ENCODE measurements around the gene AGMO.

Gene AGMO

GRCh38 chr7:15430191-15430590 is 131.6 kb downstream of the AGMO start:
- Mint-ChIP-seq H3K36me3 (no peaks in the 10 kb centered on the region), H3K4me3 (no peak overlapping the region), H3K4me1 (ENCODE audit: low read depth) (no peaks in the 10 kb centered on the region), H3K27me3 (no peaks in the 10 kb centered on the region), H3K27ac (no peak overlapping the region), H3K9me3 (ENCODE audit: low read depth) (peaks cover 3% of the 10 kb centered on the region)

- Mint-ChIP-seq H3K4me3 (no peak overlapping the region), H3K9me3 (ENCODE audit: low read depth) (peaks cover 14% of the 10 kb centered on the region), H3K27me3 (no peaks in the 10 kb centered on the region), H3K27ac (no peak overlapping the region), H3K36me3 (no peaks in the 10 kb centered on the region), H3K4me1 (ENCODE audit: low read depth) (no peaks in the 10 kb centered on the region)
Observed at GRCh38 chr7:15424468-15424867, 137.3 kb downstream of the AGMO start.

- Mint-ChIP-seq H3K4me3 (no peak overlapping the region), H3K27me3 (no peaks in the 10 kb centered on the region), H3K9me3 (ENCODE audit: low read depth) (peaks cover 14% of the 10 kb centered on the region), H3K27ac (no peak overlapping the region), H3K36me3 (no peaks in the 10 kb centered on the region), H3K4me1 (ENCODE audit: low read depth) (no peaks in the 10 kb centered on the region)
Observed at GRCh38 chr7:15419596-15419995, 142.2 kb downstream of the AGMO start.

GRCh38 chr7:15418264-15418663 is 143.6 kb downstream of the AGMO start:
- no peak overlapping the region for H3K4me3 Mint-ChIP-seq
- H3K4me1 Mint-ChIP-seq (ENCODE audit: low read depth): no peaks in the 10 kb centered on the region
- H3K36me3 Mint-ChIP-seq: no peaks in the 10 kb centered on the region
- no peak overlapping the region for H3K27ac Mint-ChIP-seq
- H3K27me3 Mint-ChIP-seq: no peaks in the 10 kb centered on the region
- peaks cover 10% of the 10 kb centered on the region for H3K9me3 Mint-ChIP-seq (ENCODE audit: low read depth)

- Mint-ChIP-seq H3K4me3 (no peak overlapping the region), H3K9me3 (ENCODE audit: low read depth) (peaks cover 8% of the 10 kb centered on the region)
Observed at GRCh38 chr7:15417341-15417988, 144.3 kb downstream of the AGMO start.

GRCh38 chr7:15411019-15411418 is 150.8 kb downstream of the AGMO start:
- H3K4me3 Mint-ChIP-seq: no peak overlapping the region
- peaks cover 7% of the 10 kb centered on the region for H3K9me3 Mint-ChIP-seq (ENCODE audit: low read depth)
- H3K4me1 Mint-ChIP-seq (ENCODE audit: low read depth): no peaks in the 10 kb centered on the region
- no peak overlapping the region for H3K27ac Mint-ChIP-seq
- no peaks in the 10 kb centered on the region for H3K36me3 Mint-ChIP-seq
- no peaks in the 10 kb centered on the region for H3K27me3 Mint-ChIP-seq

More at GRCh38 chr7:15417341-15417988, 144.3 kb downstream of the AGMO start:
- no peaks in the 10 kb centered on the region for H3K4me1 Mint-ChIP-seq (ENCODE audit: low read depth)
- H3K36me3 Mint-ChIP-seq: no peaks in the 10 kb centered on the region
- no peaks in the 10 kb centered on the region for H3K27me3 Mint-ChIP-seq
- no peak overlapping the region for H3K27ac Mint-ChIP-seq

- Mint-ChIP-seq H3K36me3 (no peaks in the 10 kb centered on the region), H3K4me1 (ENCODE audit: low read depth) (no peaks in the 10 kb centered on the region), H3K27me3 (no peaks in the 10 kb centered on the region), H3K9me3 (ENCODE audit: low read depth) (peaks cover 12% of the 10 kb centered on the region), H3K27ac (no peak overlapping the region), H3K4me3 (no peak overlapping the region)
Observed at GRCh38 chr7:15407910-15408309, 153.9 kb downstream of the AGMO start.

- no peak overlapping the region for H3K27ac Mint-ChIP-seq
- H3K36me3 Mint-ChIP-seq: no peaks in the 10 kb centered on the region
- no peak overlapping the region for H3K4me3 Mint-ChIP-seq
- H3K9me3 Mint-ChIP-seq (ENCODE audit: low read depth): peaks cover 15% of the 10 kb centered on the region
- H3K4me1 Mint-ChIP-seq (ENCODE audit: low read depth): no peaks in the 10 kb centered on the region
- no peaks in the 10 kb centered on the region for H3K27me3 Mint-ChIP-seq
Observed at GRCh38 chr7:15403751-15404150, 158.1 kb downstream of the AGMO start.

- Mint-ChIP-seq H3K27ac (no peak overlapping the region), H3K4me3 (no peak overlapping the region), H3K27me3 (no peaks in the 10 kb centered on the region), H3K36me3 (no peaks in the 10 kb centered on the region), H3K9me3 (ENCODE audit: low read depth) (peaks cover 13% of the 10 kb centered on the region), H3K4me1 (ENCODE audit: low read depth) (no peaks in the 10 kb centered on the region)
Observed at GRCh38 chr7:15403315-15403714, 158.5 kb downstream of the AGMO start.

- no peak overlapping the region for H3K4me3 Mint-ChIP-seq
- no peaks in the 10 kb centered on the region for H3K4me1 Mint-ChIP-seq (ENCODE audit: low read depth)
- no peaks in the 10 kb centered on the region for H3K27me3 Mint-ChIP-seq
- peaks cover 15% of the 10 kb centered on the region for H3K9me3 Mint-ChIP-seq (ENCODE audit: low read depth)
- H3K36me3 Mint-ChIP-seq: no peaks in the 10 kb centered on the region
- H3K27ac Mint-ChIP-seq: no peak overlapping the region
Observed at GRCh38 chr7:15402436-15403136, 159.2 kb downstream of the AGMO start.

- peaks cover 12% of the 10 kb centered on the region for H3K9me3 Mint-ChIP-seq (ENCODE audit: low read depth)
- H3K4me3 Mint-ChIP-seq: no peak overlapping the region
- H3K27ac Mint-ChIP-seq: no peak overlapping the region
- no peaks in the 10 kb centered on the region for H3K4me1 Mint-ChIP-seq (ENCODE audit: low read depth)
- no peaks in the 10 kb centered on the region for H3K27me3 Mint-ChIP-seq
- no peaks in the 10 kb centered on the region for H3K36me3 Mint-ChIP-seq
Observed at GRCh38 chr7:15400440-15400839, 161.4 kb downstream of the AGMO start.

GRCh38 chr7:15399441-15399840 is 162.4 kb downstream of the AGMO start:
- no peak overlapping the region for H3K4me3 Mint-ChIP-seq
- H3K27me3 Mint-ChIP-seq: no peaks in the 10 kb centered on the region
- no peaks in the 10 kb centered on the region for H3K4me1 Mint-ChIP-seq (ENCODE audit: low read depth)
- peaks cover 16% of the 10 kb centered on the region for H3K9me3 Mint-ChIP-seq (ENCODE audit: low read depth)
- no peak overlapping the region for H3K27ac Mint-ChIP-seq
- H3K36me3 Mint-ChIP-seq: no peaks in the 10 kb centered on the region

- Mint-ChIP-seq H3K4me1 (ENCODE audit: low read depth) (no peaks in the 10 kb centered on the region), H3K4me3 (no peak overlapping the region), H3K36me3 (no peaks in the 10 kb centered on the region), H3K27me3 (no peaks in the 10 kb centered on the region), H3K9me3 (ENCODE audit: low read depth) (peaks cover 16% of the 10 kb centered on the region), H3K27ac (no peak overlapping the region)
Observed at GRCh38 chr7:15397922-15398760, 163.7 kb downstream of the AGMO start.

GRCh38 chr7:15397159-15397550 is 164.7 kb downstream of the AGMO start:
- no peaks in the 10 kb centered on the region for H3K36me3 Mint-ChIP-seq

More at GRCh38 chr7:15397159-15397550, 164.7 kb downstream of the AGMO start:
- Mint-ChIP-seq H3K9me3 (ENCODE audit: low read depth) (peaks cover 16% of the 10 kb centered on the region), H3K4me1 (ENCODE audit: low read depth) (no peaks in the 10 kb centered on the region), H3K27ac (no peak overlapping the region), H3K4me3 (no peak overlapping the region), H3K27me3 (no peaks in the 10 kb centered on the region)
